Measurements from ENCODE around the gene MAP6. TPM values are rescaled to one million over a fixed set of nuclear protein-coding genes. Genes with fewer than 3 reads are reported as not detected.
A peak's percentile ranks its signal among the peaks of the same experiment; 100 is the strongest.

MAP6 gene
- total and polyA plus RNA-seq, 2 of the 13 experiments (the other 11 are each of a cell fraction or from before 2014, with no cell fraction given): 0.04 TPM; not detected in 1

DNA sequence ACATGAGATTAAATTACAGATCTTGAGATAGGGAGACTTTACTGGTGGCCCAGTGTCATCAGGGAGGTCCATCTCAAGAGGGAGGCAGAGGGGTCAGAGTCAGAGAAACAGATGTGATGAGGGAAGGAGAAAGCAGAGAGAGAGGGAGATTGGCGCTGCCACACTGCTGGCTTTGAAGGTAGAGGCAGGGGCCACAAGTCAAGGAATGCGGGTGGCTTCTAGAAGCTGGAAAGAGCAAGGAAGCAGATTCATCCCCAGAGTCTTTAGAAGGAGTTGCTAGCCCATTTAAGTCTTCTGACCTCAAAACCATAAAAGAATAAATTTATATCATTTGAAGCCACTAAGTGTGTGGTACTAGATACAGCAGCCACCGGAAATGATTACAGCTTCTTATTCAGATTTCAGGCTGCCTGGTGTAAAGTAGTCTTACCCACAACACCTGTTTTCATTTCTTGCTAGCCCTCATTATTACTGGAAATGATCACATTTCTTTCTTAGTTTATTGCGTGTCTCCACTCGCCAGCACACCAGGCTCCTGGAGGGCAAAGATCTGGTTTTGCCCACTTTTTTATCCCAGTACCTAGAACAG, 119.4 kb downstream of the MAP6 start:
- no peak overlapping the region for H2AFZ ChIP-seq (ENCODE audit: low read length)
- CTCF ChIA-PET (ENCODE audit: low intra/inter-chr PET ratio, low total read pairs): no interaction called here
- in situ Hi-C loops (cut with HindIII; ENCODE audit: extremely low pct_ligation_motif_present, low pct_unique_long_range_greater_than_20kb): no loop called here

DNA sequence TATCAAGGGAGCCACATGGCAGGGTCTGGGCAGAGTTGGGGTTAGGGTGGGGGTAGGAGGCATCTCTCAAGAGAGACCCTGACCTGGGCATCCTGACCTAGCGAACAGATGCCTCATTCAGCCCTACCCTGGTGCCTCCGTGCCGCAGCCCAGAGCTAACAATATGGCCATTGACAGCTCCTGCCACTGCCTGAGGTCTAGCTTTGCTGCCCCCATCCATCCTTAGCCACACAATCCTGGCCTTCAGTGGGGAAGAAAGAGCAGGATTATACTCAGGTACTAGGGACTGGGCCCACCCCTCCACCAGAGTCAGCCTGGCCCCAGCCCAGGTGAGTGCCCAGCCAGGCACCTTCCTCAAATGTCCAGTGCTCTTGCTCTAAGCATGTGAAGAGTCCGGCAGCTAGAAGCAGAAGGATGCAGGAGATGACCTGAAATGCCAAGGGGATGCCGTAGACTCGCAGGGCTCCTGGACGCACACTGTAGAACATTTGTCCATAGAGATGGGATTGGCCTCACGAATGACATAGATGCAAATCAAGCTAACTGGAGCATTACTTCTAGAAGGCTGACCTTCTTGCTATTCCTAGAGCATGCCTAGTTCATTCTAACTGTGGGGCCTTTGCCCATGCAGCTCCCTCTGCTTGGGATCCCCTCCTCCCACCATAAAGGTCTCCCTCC, 120.1 kb downstream of the MAP6 start:
- Histone ChIP-seq H3K4me3 (replicated peaks in 1 of 3; ENCODE audit: insufficient read depth in 1 of 3, low read depth in 2 of 3, low read length in 3 of 3) (no peak overlapping the region), H3K9ac (ENCODE audit: insufficient read depth, low read depth, low read length) (no peak overlapping the region), H3K4me2 (ENCODE audit: low read depth, low read length) (no peak overlapping the region), H3K4me1 (ENCODE audit: insufficient read depth, low read length) (peaks cover 11% of the 10 kb centered on the region), H4K20me1 (ENCODE audit: insufficient read depth, low read length) (no peaks in the 10 kb centered on the region), H3K79me2 (ENCODE audit: insufficient read depth, low read length) (no peaks in the 10 kb centered on the region), H3K36me3 (replicated peaks in 1 of 2; ENCODE audit: control insufficient read depth in 1 of 2, insufficient read depth in 2 of 2, low read length in 2 of 2) (no peaks in the 10 kb centered on the region), H3K9me3 (ENCODE audit: low read length) (no peaks in the 10 kb centered on the region), H3K27ac (ENCODE audit: extremely low read length, insufficient read depth, low read length) (no peak overlapping the region), H3K27me3 (ENCODE audit: control insufficient read depth in 1 of 2, insufficient read depth in 2 of 2, low read length in 2 of 2) (peaks cover 0 to 6% of the 10 kb centered on the region in 2 experiments; a peak in 3 of 5 replicates), H2AFZ (ENCODE audit: low read length) (no peak overlapping the region)
- ATAC-seq (no peak; the same call in 2 of the 3 replicates), FAIRE-seq (no peak), DNase-seq (ENCODE audit: low spot score) (no peak)
- intact Hi-C loops (cut with micrococcal nuclease; ENCODE audit: unreplicated experiment) (loop anchor here (5.0 kb wide), 1 partner anchor 159 kb away; no protein-coding TSS in a partner anchor), in situ Hi-C loops (cut with HindIII; ENCODE audit: extremely low pct_ligation_motif_present, low pct_unique_long_range_greater_than_20kb) (no loop called here)
- ChIA-PET POLR2A (interaction anchor here (2.3 kb wide), 1 partner anchor 14 kb away, joined by 6 read pairs; no protein-coding TSS in a partner anchor), CTCF (ENCODE audit: low intra/inter-chr PET ratio, low total read pairs) (interaction anchor here (0.9 kb wide), 1 partner anchor 220 kb away, joined by 3 read pairs; the partner anchor contains the start of gene DGAT2)
- 82% methylated on average over 5 of the region's 8 CpGs for WGBS (ENCODE audit: low lambda C conversion rate)
- no TSS peak for BruUV-seq (replicated peaks)
- TF ChIP-seq ZNF564 (CRISPR knock-in tag; IDR thresholded peaks at IDR 0.05) (no peak), SRSF1 (optimal IDR thresholded peaks at IDR 0.05; ENCODE audit: low read depth, low read length) (no peak), ZNF766 (CRISPR knock-in tag; IDR thresholded peaks at IDR 0.05; ENCODE audit: borderline replicate concordance) (no peak), TBX3 (IDR thresholded peaks at IDR 0.05; ENCODE audit: borderline replicate concordance) (no peak), ZNF121 (CRISPR knock-in tag; IDR thresholded peaks at IDR 0.05) (no peak), ATM (IDR thresholded peaks at IDR 0.05; ENCODE audit: borderline replicate concordance) (no peak), ZNF207 (IDR thresholded peaks at IDR 0.05; ENCODE audit: borderline replicate concordance) (no peak), KDM3A (CRISPR knock-in tag; IDR thresholded peaks at IDR 0.05; ENCODE audit: low read depth) (no peak), NFYC (CRISPR knock-in tag; IDR thresholded peaks at IDR 0.05) (no peak), ZNF292 (CRISPR knock-in tag; IDR thresholded peaks at IDR 0.05; ENCODE audit: borderline replicate concordance, low read depth) (no peak), ZFY (CRISPR knock-in tag; IDR thresholded peaks at IDR 0.05) (no peak), ZNF17 (CRISPR knock-in tag; IDR thresholded peaks at IDR 0.05) (no peak), REXO4 (CRISPR knock-in tag; IDR thresholded peaks at IDR 0.05; ENCODE audit: borderline replicate concordance) (no peak), CEBPG (CRISPR knock-in tag; IDR thresholded peaks at IDR 0.05) (no peak), SATB2 (CRISPR knock-in tag; IDR thresholded peaks at IDR 0.05) (no peak), ZNF7 (CRISPR knock-in tag; IDR thresholded peaks at IDR 0.05) (no peak), EZH2 (conservative IDR thresholded peaks at IDR 0.05; ENCODE audit: low read depth, low read length) (no peak)
- TF ChIP-seq, protein P1, sequence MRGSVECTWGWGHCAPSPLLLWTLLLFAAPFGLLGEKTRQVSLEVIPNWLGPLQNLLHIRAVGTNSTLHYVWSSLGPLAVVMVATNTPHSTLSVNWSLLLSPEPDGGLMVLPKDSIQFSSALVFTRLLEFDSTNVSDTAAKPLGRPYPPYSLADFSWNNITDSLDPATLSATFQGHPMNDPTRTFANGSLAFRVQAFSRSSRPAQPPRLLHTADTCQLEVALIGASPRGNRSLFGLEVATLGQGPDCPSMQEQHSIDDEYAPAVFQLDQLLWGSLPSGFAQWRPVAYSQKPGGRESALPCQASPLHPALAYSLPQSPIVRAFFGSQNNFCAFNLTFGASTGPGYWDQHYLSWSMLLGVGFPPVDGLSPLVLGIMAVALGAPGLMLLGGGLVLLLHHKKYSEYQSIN (CRISPR knock-in tag; IDR thresholded peaks at IDR 0.05; ENCODE audit: borderline replicate concordance): no peak

More for the DNA sequence above, 119.4 kb downstream of the MAP6 start:
- no peaks in the 10 kb centered on the region for H4K20me1 ChIP-seq (ENCODE audit: insufficient read depth, low read length)
- peaks cover 0 to 6% of the 10 kb centered on the region in 2 experiments; a peak in 2 of 5 replicates for H3K27me3 ChIP-seq (ENCODE audit: control insufficient read depth in 1 of 2, insufficient read depth in 2 of 2, low read length in 2 of 2)
- POLR2A ChIA-PET: interaction anchor here (2.3 kb wide), 1 partner anchor 13 kb away, joined by 6 read pairs; no protein-coding TSS in a partner anchor
- no peak overlapping the region for H3K4me2 ChIP-seq (ENCODE audit: low read depth, low read length)
- peaks cover 18% of the 10 kb centered on the region for H3K4me1 ChIP-seq (ENCODE audit: insufficient read depth, low read length)
- no peak overlapping the region for H3K4me3 ChIP-seq (replicated peaks in 1 of 3; ENCODE audit: insufficient read depth in 1 of 3, low read depth in 2 of 3, low read length in 3 of 3)
- H3K9ac ChIP-seq (ENCODE audit: insufficient read depth, low read depth, low read length): no peak overlapping the region
- no peak for FAIRE-seq
- TF ChIP-seq ZBTB3 (CRISPR knock-in tag; IDR thresholded peaks at IDR 0.05; ENCODE audit: borderline replicate concordance, low read depth) (no peak), ZNF543 (CRISPR knock-in tag; IDR thresholded peaks at IDR 0.05) (peak; percentile 99)
- no peak for ATAC-seq
- H3K9me3 ChIP-seq (ENCODE audit: low read length): no peaks in the 10 kb centered on the region
- H3K79me2 ChIP-seq (ENCODE audit: insufficient read depth, low read length): no peaks in the 10 kb centered on the region
- BruUV-seq (replicated peaks): no TSS peak
- intact Hi-C loops (cut with micrococcal nuclease; ENCODE audit: unreplicated experiment): loop anchor here (5.0 kb wide), 1 partner anchor 158 kb away; no protein-coding TSS in a partner anchor
- H3K27ac ChIP-seq (ENCODE audit: extremely low read length, insufficient read depth, low read length): no peak overlapping the region
- 62% methylated on average over 5 of the region's 5 CpGs for WGBS (ENCODE audit: low lambda C conversion rate)
- no peaks in the 10 kb centered on the region for H3K36me3 ChIP-seq (replicated peaks in 1 of 2; ENCODE audit: control insufficient read depth in 1 of 2, insufficient read depth in 2 of 2, low read length in 2 of 2)
- DNase-seq (ENCODE audit: low spot score): no peak
